ENCODE measurements around the gene SEMA3G. TPM values are rescaled to one million over a fixed set of nuclear protein-coding genes. Genes with fewer than 3 reads are reported as not detected.

The SEMA3G gene
- total RNA-seq, 1 experiment from 2014 or later = 0.33 TPM

DNA sequence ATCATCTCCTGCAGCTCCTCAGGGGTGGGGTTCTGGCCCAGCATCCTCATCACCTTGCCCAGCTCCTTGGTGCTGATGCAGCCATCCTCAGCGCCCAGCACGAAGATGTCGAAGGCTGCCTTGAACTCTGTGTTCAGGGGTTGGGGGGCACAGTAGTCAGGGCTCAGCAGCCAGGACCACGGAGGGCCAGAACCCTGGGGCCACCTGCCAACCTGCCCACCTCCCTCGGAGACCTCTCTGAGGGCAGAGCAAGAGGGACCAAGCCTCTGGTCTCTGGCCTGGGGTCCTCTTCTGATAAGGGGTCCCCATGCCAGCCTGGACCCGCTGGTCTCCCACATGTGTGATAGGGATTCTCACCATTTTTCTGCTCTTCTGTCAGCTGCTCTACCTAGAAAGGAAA lies 7.2 kb upstream of the SEMA3G start:
- Mint-ChIP-seq H3K9me3 (ENCODE audit: low read depth, unreplicated experiment) (no peaks in the 10 kb centered on the region), H3K27ac (ENCODE audit: unreplicated experiment) (no peak overlapping the region), H3K27me3 (ENCODE audit: unreplicated experiment) (no peaks in the 10 kb centered on the region), H3K4me1 (ENCODE audit: low read depth, unreplicated experiment) (peaks cover 58% of the 10 kb centered on the region), H3K36me3 (ENCODE audit: insufficient read depth, unreplicated experiment) (peaks cover 24% of the 10 kb centered on the region), H3K4me3 (ENCODE audit: low read depth, unreplicated experiment) (no peak overlapping the region)
- no peak for TF ChIP-seq CTCF (IDR thresholded peaks at IDR 0.05; ENCODE audit: unreplicated experiment)
- CTCF ChIA-PET = no interaction called here
- no TSS peak for BruUV-seq (replicated peaks)
- intact Hi-C loops (cut with micrococcal nuclease; ENCODE audit: unreplicated experiment) = no loop called here
- DNase-seq = no peak

DNA sequence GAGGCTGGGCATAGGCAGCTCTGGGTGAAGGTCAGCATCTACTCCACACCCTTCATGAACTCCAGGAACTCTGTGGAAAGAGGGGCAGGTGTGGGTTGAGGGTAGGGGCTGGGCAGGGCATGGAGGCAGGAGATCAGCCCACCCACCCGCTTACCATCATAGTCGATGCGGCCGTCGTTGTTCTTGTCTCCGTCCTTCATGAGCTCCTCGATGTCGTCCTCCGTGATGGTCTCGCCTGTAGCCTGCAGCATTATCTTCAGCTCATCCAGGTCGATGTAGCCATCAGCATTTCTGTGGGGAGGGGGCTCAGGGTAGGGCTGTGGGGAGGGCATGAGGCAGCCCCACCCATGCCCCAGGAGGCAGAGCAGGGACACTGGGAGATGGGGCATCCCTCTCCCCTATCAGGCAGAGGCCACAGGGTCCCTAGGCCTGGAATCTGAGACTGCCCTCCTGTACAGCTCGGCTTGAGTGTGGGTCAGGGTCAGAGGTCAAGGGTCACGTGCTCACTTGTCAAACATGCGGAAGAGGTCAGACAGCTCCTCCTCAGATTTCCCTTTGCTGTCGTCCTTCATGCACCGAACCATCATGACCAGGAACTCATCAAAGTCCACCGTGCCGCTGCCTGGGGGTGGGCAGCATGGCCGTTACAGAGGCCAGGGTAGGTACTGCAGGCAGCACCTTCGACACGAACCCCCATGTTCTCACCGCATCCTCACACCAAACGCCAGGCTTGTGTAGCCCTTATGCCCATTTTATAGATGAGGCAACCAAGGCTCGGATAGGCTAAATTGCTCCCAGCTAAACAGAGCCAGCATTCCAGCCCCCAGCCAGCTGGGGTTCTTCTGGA lies 6.6 kb upstream of the SEMA3G start:
- H3K27ac Mint-ChIP-seq (ENCODE audit: unreplicated experiment) = no peak overlapping the region
- peaks cover 21% of the 10 kb centered on the region for H3K36me3 Mint-ChIP-seq (ENCODE audit: insufficient read depth, unreplicated experiment)
- peaks cover 57% of the 10 kb centered on the region for H3K4me1 Mint-ChIP-seq (ENCODE audit: low read depth, unreplicated experiment)
- no peaks in the 10 kb centered on the region for H3K9me3 Mint-ChIP-seq (ENCODE audit: low read depth, unreplicated experiment)
- CTCF ChIA-PET = interaction anchor here (0.7 kb wide), 1 partner anchor 174 kb away, joined by 3 read pairs; no protein-coding TSS in a partner anchor
- BruUV-seq (replicated peaks) = no TSS peak
- no peak overlapping the region for H3K4me3 Mint-ChIP-seq (ENCODE audit: low read depth, unreplicated experiment)
- TF ChIP-seq CTCF (IDR thresholded peaks at IDR 0.05; ENCODE audit: unreplicated experiment) = no peak
- DNase-seq = no peak
- intact Hi-C loops (cut with micrococcal nuclease; ENCODE audit: unreplicated experiment) = no loop called here
- H3K27me3 Mint-ChIP-seq (ENCODE audit: unreplicated experiment) = no peaks in the 10 kb centered on the region

DNA sequence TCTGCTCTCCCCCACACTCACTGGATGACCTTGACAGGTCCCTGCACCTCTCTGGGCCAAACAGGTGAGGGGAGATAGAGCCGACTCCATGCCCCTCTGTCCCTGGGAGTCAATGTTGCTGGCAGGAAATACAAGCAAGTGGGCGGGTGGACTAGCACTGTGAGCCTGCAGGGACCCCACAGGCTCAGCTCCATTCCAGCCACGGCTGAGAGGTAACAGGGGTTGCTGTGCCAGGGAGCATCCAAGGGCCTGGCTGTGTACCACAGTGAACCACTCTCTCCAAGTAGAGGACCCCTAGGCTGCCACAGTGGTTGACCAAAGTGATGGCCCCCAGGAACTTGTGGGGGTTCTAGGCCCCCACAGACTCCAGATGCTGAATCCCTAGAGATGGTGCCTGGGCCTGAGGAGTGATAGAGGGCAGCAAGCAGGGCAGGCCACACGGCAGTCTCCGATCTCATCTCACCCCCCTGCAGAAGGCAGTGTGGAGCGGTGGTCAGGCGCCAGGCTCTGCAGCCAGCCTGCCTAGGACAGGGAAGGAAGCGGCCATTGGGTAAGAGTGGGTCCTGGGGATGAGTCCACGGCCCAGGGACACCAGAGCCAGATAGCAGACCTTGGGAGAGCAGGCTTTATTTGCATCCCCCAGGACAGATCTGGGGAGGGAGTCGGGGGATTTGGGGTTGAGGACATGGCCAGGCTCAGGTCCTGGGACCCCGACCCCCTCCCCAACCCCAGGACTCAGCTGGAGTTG lies 5.8 kb upstream of the SEMA3G start:
- Mint-ChIP-seq H3K4me1 (ENCODE audit: low read depth, unreplicated experiment) (peaks cover 49% of the 10 kb centered on the region), H3K4me3 (ENCODE audit: low read depth, unreplicated experiment) (no peak overlapping the region), H3K36me3 (ENCODE audit: insufficient read depth, unreplicated experiment) (peaks cover 13% of the 10 kb centered on the region), H3K27ac (ENCODE audit: unreplicated experiment) (peak overlapping the region; percentile 54), H3K9me3 (ENCODE audit: low read depth, unreplicated experiment) (no peaks in the 10 kb centered on the region), H3K27me3 (ENCODE audit: unreplicated experiment) (no peaks in the 10 kb centered on the region)
- TF ChIP-seq CTCF (IDR thresholded peaks at IDR 0.05; ENCODE audit: unreplicated experiment) = no peak
- intact Hi-C loops (cut with micrococcal nuclease; ENCODE audit: unreplicated experiment) = no loop called here
- no TSS peak for BruUV-seq (replicated peaks)
- no peak for DNase-seq
- CTCF ChIA-PET = interaction anchor here (0.7 kb wide), 1 partner anchor 173 kb away, joined by 3 read pairs; no protein-coding TSS in a partner anchor

DNA sequence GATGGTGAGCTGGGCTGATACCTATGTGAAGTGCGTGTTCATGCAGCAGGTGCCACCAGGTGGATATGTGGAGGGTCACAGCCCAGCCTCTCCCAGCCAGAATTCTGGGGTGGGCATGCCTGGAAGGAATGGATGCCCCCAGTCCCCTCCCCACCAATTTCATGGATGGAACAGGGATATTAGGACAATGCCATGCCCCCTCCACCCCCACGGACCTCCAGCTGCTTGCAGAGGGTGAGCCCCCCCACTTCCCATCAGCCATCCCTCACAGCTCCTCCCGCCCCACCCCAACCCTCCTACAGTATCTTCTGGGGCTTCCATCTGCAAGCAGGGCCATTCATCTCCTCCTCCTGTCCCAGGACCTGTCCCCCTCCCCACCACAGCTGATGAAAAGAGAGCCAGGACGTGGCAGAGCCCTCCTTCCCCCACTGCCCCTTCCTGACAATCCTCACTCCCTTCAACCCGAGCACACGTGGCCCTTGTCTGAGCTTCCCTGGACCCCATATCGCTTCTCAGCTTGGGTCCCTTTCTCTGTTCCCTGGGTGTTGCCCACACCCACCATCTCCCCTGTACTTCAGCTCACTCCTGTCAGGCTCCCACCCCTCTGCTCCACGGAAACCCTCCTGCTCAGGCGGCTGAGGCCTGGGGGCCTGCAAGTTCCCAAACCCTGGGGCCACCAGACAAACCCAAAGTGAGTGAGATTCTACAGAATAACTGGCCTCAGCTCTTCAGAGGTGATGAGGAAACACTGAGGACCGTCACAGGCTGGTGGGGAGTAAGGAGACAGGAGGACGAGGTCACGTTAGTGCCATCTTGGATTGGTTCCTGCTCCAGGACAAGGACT lies 2.8 kb upstream of the SEMA3G start:
- intact Hi-C loops (cut with micrococcal nuclease; ENCODE audit: unreplicated experiment) = loop anchor here (1.0 kb wide), 1 partner anchor 19 kb away; no protein-coding TSS in a partner anchor
- CTCF ChIA-PET = interaction anchor here (1.5 to 3.1 kb wide), 2 partner anchors 21 to 35 kb away, joined by 7 to 20 read pairs; no protein-coding TSS in a partner anchor

More for the DNA sequence above, 2.8 kb upstream of the SEMA3G start:
- BruUV-seq (replicated peaks) = no TSS peak
- Mint-ChIP-seq H3K4me1 (ENCODE audit: low read depth, unreplicated experiment) (peaks cover 26% of the 10 kb centered on the region), H3K27ac (ENCODE audit: unreplicated experiment) (no peak overlapping the region), H3K36me3 (ENCODE audit: insufficient read depth, unreplicated experiment) (no peaks in the 10 kb centered on the region), H3K9me3 (ENCODE audit: low read depth, unreplicated experiment) (no peaks in the 10 kb centered on the region), H3K4me3 (ENCODE audit: low read depth, unreplicated experiment) (no peak overlapping the region), H3K27me3 (ENCODE audit: unreplicated experiment) (no peaks in the 10 kb centered on the region)
- DNase-seq = no peak
- TF ChIP-seq CTCF (IDR thresholded peaks at IDR 0.05; ENCODE audit: unreplicated experiment) = no peak
